Activated CD4-positive, alpha-beta T cell treated with anti-CD3 and anti-CD28 coated beads, Interleukin-2, amount 10 ng/mL, durations not matched to agents 24 days and 14 days (primary cell): ENCODE data around the gene PRIM1. TPM values are rescaled to one million over a fixed set of nuclear protein-coding genes. Genes with fewer than 3 reads are reported as not detected.
"Not testable (repeated sequence)": the region's sequence is repeated elsewhere in the genome, so short reads cannot be mapped to it uniquely, and the experiment has no call there.

Experiments
- DNase-seq: peaks from one replicate; pipeline ENCODE4 v3.0.0; 2022
- H3K27ac Mint-ChIP-seq: one replicate; pipeline ENCODE4 v1.8.0; 2022; ENCODE audit warnings: mild to moderate bottlenecking, mixed read lengths
- H3K27me3 Mint-ChIP-seq: one replicate; pipeline ENCODE4 v1.8.0; 2022; ENCODE audit warnings: mixed read lengths
- H3K36me3 Mint-ChIP-seq: one replicate; pipeline ENCODE4 v1.8.0; 2022; ENCODE audit warnings: low read depth, mild to moderate bottlenecking, mixed read lengths
- H3K4me1 Mint-ChIP-seq: one replicate; pipeline ENCODE4 v1.8.0; 2021; ENCODE audit warnings: mixed read lengths
- H3K4me3 Mint-ChIP-seq: one replicate; pipeline ENCODE4 v1.8.0; 2022; ENCODE audit warnings: mild to moderate bottlenecking, moderate library complexity, mixed read lengths
- H3K9me3 Mint-ChIP-seq: one replicate; pipeline ENCODE4 v1.8.0; 2021; ENCODE audit warnings: mixed read lengths
- intact Hi-C: fragments of 100-400 bp; cut with micrococcal nuclease; formaldehyde crosslinking; loops from one replicate; pipeline ENCODE4 v1.15.1; 2023
- total RNA-seq: library from RNA; stranded (reverse); gene quantifications from 2 replicates; pipeline ENCODE4 v1.2.3, GENCODE V29; 2022

Gene PRIM1
- total RNA-seq = 69.2 and 74.0 TPM in 2 replicates

- peak; percentile 97 for DNase-seq
- peak within 1 kb of the TSS; percentile 99 for H3K27ac Mint-ChIP-seq
- H3K27me3 Mint-ChIP-seq = no peaks in the 10 kb centered on the region
- no peaks in the 10 kb centered on the region for H3K9me3 Mint-ChIP-seq
- H3K4me1 Mint-ChIP-seq = peaks cover 39% of the 10 kb centered on the region
- H3K4me3 Mint-ChIP-seq = peak within 1 kb of the TSS; percentile 98
- H3K36me3 Mint-ChIP-seq = peaks cover 33% of the 10 kb centered on the region
- intact Hi-C loops = loop anchor here (1.0 to 10.0 kb wide), 4 partner anchors 27 to 433 kb away; partner anchors contain the start of genes NACA, PTGES3 and STAT6
Measured at GRCh38 chr12:56751712-56752598, at the start of gene PRIM1. Gene PRIM1, minus strand, starts transcription at chr12:56752323. Its CDS starts 25 bp downstream, at chr12:56752298.

- peaks cover 3% of the 10 kb centered on the region for H3K9me3 Mint-ChIP-seq
- no peak for DNase-seq
- H3K36me3 Mint-ChIP-seq = no peaks in the 10 kb centered on the region
- H3K4me1 Mint-ChIP-seq = no peaks in the 10 kb centered on the region
- intact Hi-C loops = no loop called here
- H3K27me3 Mint-ChIP-seq = no peaks in the 10 kb centered on the region
- no peak overlapping the region for H3K27ac Mint-ChIP-seq
- H3K4me3 Mint-ChIP-seq = no peak overlapping the region
Measured at GRCh38 chr12:56800221-56800620, 48.1 kb upstream of the PRIM1 start.

- H3K36me3 Mint-ChIP-seq, H3K9me3 Mint-ChIP-seq, DNase-seq, H3K4me1 Mint-ChIP-seq, H3K4me3 Mint-ChIP-seq, H3K27me3 Mint-ChIP-seq, H3K27ac Mint-ChIP-seq, intact Hi-C loops: not testable (repeated sequence)
Measured at GRCh38 chr12:56799345-56799744, 47.2 kb upstream of the PRIM1 start.

GRCh38 chr12:56795791-56796190 is 43.7 kb upstream of the PRIM1 start:
- H3K27ac Mint-ChIP-seq, DNase-seq, H3K4me1 Mint-ChIP-seq, H3K27me3 Mint-ChIP-seq, H3K4me3 Mint-ChIP-seq, H3K9me3 Mint-ChIP-seq, intact Hi-C loops, H3K36me3 Mint-ChIP-seq: not testable (repeated sequence)

GRCh38 chr12:56795046-56795562 is 43.0 kb upstream of the PRIM1 start:
- DNase-seq = not testable (repeated sequence)

GRCh38 chr12:56793124-56793523 is 41.0 kb upstream of the PRIM1 start:
- H3K27ac Mint-ChIP-seq, DNase-seq, H3K4me1 Mint-ChIP-seq, intact Hi-C loops, H3K36me3 Mint-ChIP-seq, H3K4me3 Mint-ChIP-seq, H3K27me3 Mint-ChIP-seq, H3K9me3 Mint-ChIP-seq: not testable (repeated sequence)

More at GRCh38 chr12:56795046-56795562, 43.0 kb upstream of the PRIM1 start:
- H3K27ac Mint-ChIP-seq, intact Hi-C loops, H3K36me3 Mint-ChIP-seq, H3K27me3 Mint-ChIP-seq, H3K4me1 Mint-ChIP-seq, H3K9me3 Mint-ChIP-seq: not testable (repeated sequence)
- peak overlapping the region; percentile 20 for H3K4me3 Mint-ChIP-seq

- no peaks in the 10 kb centered on the region for H3K4me1 Mint-ChIP-seq
- no peaks in the 10 kb centered on the region for H3K36me3 Mint-ChIP-seq
- no peak overlapping the region for H3K4me3 Mint-ChIP-seq
- DNase-seq = no peak
- no peaks in the 10 kb centered on the region for H3K9me3 Mint-ChIP-seq
- H3K27ac Mint-ChIP-seq = no peak overlapping the region
- H3K27me3 Mint-ChIP-seq = peaks cover 2% of the 10 kb centered on the region
- intact Hi-C loops = no loop called here
Measured at GRCh38 chr12:56792678-56793077, 40.6 kb upstream of the PRIM1 start.

- H3K27me3 Mint-ChIP-seq, H3K4me3 Mint-ChIP-seq, H3K27ac Mint-ChIP-seq, intact Hi-C loops, H3K4me1 Mint-ChIP-seq, DNase-seq, H3K36me3 Mint-ChIP-seq, H3K9me3 Mint-ChIP-seq: not testable (repeated sequence)
Measured at GRCh38 chr12:56789429-56789828, 37.3 kb upstream of the PRIM1 start.

GRCh38 chr12:56787498-56787897 is 35.4 kb upstream of the PRIM1 start:
- Mint-ChIP-seq H3K4me3 (no peak overlapping the region), H3K27me3 (peaks cover under 1% of the 10 kb centered on the region), H3K9me3 (no peaks in the 10 kb centered on the region), H3K27ac (no peak overlapping the region), H3K4me1 (no peaks in the 10 kb centered on the region), H3K36me3 (no peaks in the 10 kb centered on the region)
- DNase-seq = no peak
- intact Hi-C loops = no loop called here

- intact Hi-C loops = no loop called here
- H3K4me3 Mint-ChIP-seq = no peak overlapping the region
- no peak for DNase-seq
- no peaks in the 10 kb centered on the region for H3K36me3 Mint-ChIP-seq
- no peaks in the 10 kb centered on the region for H3K9me3 Mint-ChIP-seq
- H3K4me1 Mint-ChIP-seq = no peaks in the 10 kb centered on the region
- no peak overlapping the region for H3K27ac Mint-ChIP-seq
- H3K27me3 Mint-ChIP-seq = no peaks in the 10 kb centered on the region
Measured at GRCh38 chr12:56785874-56786273, 33.8 kb upstream of the PRIM1 start.

- Mint-ChIP-seq H3K4me3 (no peak overlapping the region), H3K9me3 (no peaks in the 10 kb centered on the region)
- intact Hi-C loops = no loop called here
Measured at GRCh38 chr12:56785141-56785865, 33.2 kb upstream of the PRIM1 start.

GRCh38 chr12:56781726-56782125 is 29.6 kb upstream of the PRIM1 start:
- intact Hi-C loops = no loop called here
- Mint-ChIP-seq H3K9me3 (no peaks in the 10 kb centered on the region), H3K4me3 (no peak overlapping the region), H3K27me3 (peaks cover 2% of the 10 kb centered on the region), H3K27ac (no peak overlapping the region), H3K4me1 (no peaks in the 10 kb centered on the region), H3K36me3 (no peaks in the 10 kb centered on the region)
- no peak for DNase-seq

More at GRCh38 chr12:56785141-56785865, 33.2 kb upstream of the PRIM1 start:
- no peaks in the 10 kb centered on the region for H3K4me1 Mint-ChIP-seq
- H3K27ac Mint-ChIP-seq = no peak overlapping the region
- H3K36me3 Mint-ChIP-seq = no peaks in the 10 kb centered on the region
- DNase-seq = no peak
- no peaks in the 10 kb centered on the region for H3K27me3 Mint-ChIP-seq

GRCh38 chr12:56778756-56779155 is 26.6 kb upstream of the PRIM1 start:
- peaks cover 2% of the 10 kb centered on the region for H3K27me3 Mint-ChIP-seq
- no peak for DNase-seq
- H3K4me1 Mint-ChIP-seq = no peaks in the 10 kb centered on the region
- H3K4me3 Mint-ChIP-seq = no peak overlapping the region
- H3K9me3 Mint-ChIP-seq = no peaks in the 10 kb centered on the region
- H3K36me3 Mint-ChIP-seq = no peaks in the 10 kb centered on the region
- H3K27ac Mint-ChIP-seq = no peak overlapping the region
- intact Hi-C loops = no loop called here

GRCh38 chr12:56776654-56777053 is 24.5 kb upstream of the PRIM1 start:
- no peak overlapping the region for H3K4me3 Mint-ChIP-seq
- no peaks in the 10 kb centered on the region for H3K36me3 Mint-ChIP-seq
- DNase-seq = no peak
- H3K4me1 Mint-ChIP-seq = no peaks in the 10 kb centered on the region
- H3K27me3 Mint-ChIP-seq = peaks cover 2% of the 10 kb centered on the region
- no peak overlapping the region for H3K27ac Mint-ChIP-seq
- intact Hi-C loops = no loop called here
- no peaks in the 10 kb centered on the region for H3K9me3 Mint-ChIP-seq
